NCI-H2196 (cell line): Measurements from ENCODE around the gene ETFB.
"Not testable (repeated sequence)": the region's sequence is repeated elsewhere in the genome, so short reads cannot be mapped to it uniquely, and the experiment has no call there.

ENCODE experiments used
- DNase-seq: peaks from one replicate; lab custom pipeline; 2025; ENCODE audit not compliant: unreplicated experiment; lab: John Stamatoyannopoulos, UW

ETFB gene

GRCh38 chr19:51365965-51366388 lies at the start of gene ETFB:
TSS of gene ETFB (minus strand) at chr19:51366388. CDS start at chr19:51366326, 62 bp downstream.
- no peak for DNase-seq

GRCh38 chr19:51415187-51415586 lies 49.0 kb upstream of the ETFB start:
- no peak for DNase-seq

- DNase-seq = no peak
Measured at GRCh38 chr19:51410950-51411748, 45.0 kb upstream of the ETFB start.

GRCh38 chr19:51407511-51408131 lies 41.4 kb upstream of the ETFB start:
- DNase-seq = no peak

GRCh38 chr19:51402117-51402516 lies 35.9 kb upstream of the ETFB start:
- DNase-seq = no peak

GRCh38 chr19:51399936-51400335 lies 33.7 kb upstream of the ETFB start:
- not testable (repeated sequence) for DNase-seq

- DNase-seq = no peak
Measured at GRCh38 chr19:51399231-51399630, 33.0 kb upstream of the ETFB start.

- peak; percentile 15 for DNase-seq
Measured at GRCh38 chr19:51398096-51398704, 32.0 kb upstream of the ETFB start.

GRCh38 chr19:51397453-51397852 lies 31.3 kb upstream of the ETFB start:
- not testable (repeated sequence) for DNase-seq

GRCh38 chr19:51396175-51396574 lies 30.0 kb upstream of the ETFB start:
- DNase-seq = no peak

- DNase-seq = no peak
Measured at GRCh38 chr19:51394050-51394836, 28.1 kb upstream of the ETFB start.

- DNase-seq = no peak
Measured at GRCh38 chr19:51392701-51393100, 26.5 kb upstream of the ETFB start.

GRCh38 chr19:51391073-51391611 lies 25.0 kb upstream of the ETFB start:
- DNase-seq = no peak

GRCh38 chr19:51389143-51389542 lies 23.0 kb upstream of the ETFB start:
- no peak for DNase-seq

GRCh38 chr19:51387924-51388389 lies 21.8 kb upstream of the ETFB start, which contains the start of gene LIM2:
TSS of gene LIM2 (minus strand) at chr19:51387974. CDS start at chr19:51387443, 531 bp downstream.
- DNase-seq = no peak

GRCh38 chr19:51386882-51387520 lies 20.8 kb upstream of the ETFB start:
- no peak for DNase-seq

- DNase-seq = no peak
Measured at GRCh38 chr19:51382004-51382403, 15.8 kb upstream of the ETFB start.

GRCh38 chr19:51380379-51380778 lies 14.2 kb upstream of the ETFB start:
- DNase-seq = no peak

- DNase-seq = no peak
Measured at GRCh38 chr19:51377422-51377821, 11.2 kb upstream of the ETFB start.

GRCh38 chr19:51375504-51376221 lies 9.5 kb upstream of the ETFB start:
- DNase-seq = no peak
